NCI-H1048 (cell line): ENCODE measurements around the gene WDFY2.

Source experiments
- DNase-seq: peaks from one replicate; lab custom pipeline; 2025; lab: John Stamatoyannopoulos, UW

The WDFY2 gene

GRCh38 chr13:51740698-51741097 is 156.4 kb downstream of the WDFY2 start:
- DNase-seq, result no peak

- no peak for DNase-seq
Measured at GRCh38 chr13:51742031-51742430, 157.8 kb downstream of the WDFY2 start.

GRCh38 chr13:51742611-51743010 is 158.3 kb downstream of the WDFY2 start:
- DNase-seq, result no peak

GRCh38 chr13:51745243-51745642 is 161.0 kb downstream of the WDFY2 start:
- DNase-seq, result no peak

GRCh38 chr13:51746802-51747201 is 162.5 kb downstream of the WDFY2 start:
- DNase-seq, result no peak

- no peak for DNase-seq
Measured at GRCh38 chr13:51747438-51748434, 163.5 kb downstream of the WDFY2 start.

GRCh38 chr13:51756651-51757050 is 172.4 kb downstream of the WDFY2 start:
- DNase-seq, result no peak

GRCh38 chr13:51758691-51759090 is 174.4 kb downstream of the WDFY2 start:
- DNase-seq, result no peak

- no peak for DNase-seq
Measured at GRCh38 chr13:51759240-51759639, 175.0 kb downstream of the WDFY2 start.

GRCh38 chr13:51760592-51760991 is 176.3 kb downstream of the WDFY2 start:
- DNase-seq, result no peak

- DNase-seq, result no peak
Measured at GRCh38 chr13:51761643-51762350, 177.5 kb downstream of the WDFY2 start.

GRCh38 chr13:51763486-51763885 is 179.2 kb downstream of the WDFY2 start:
- DNase-seq, result no peak

- no peak for DNase-seq
Measured at GRCh38 chr13:51764184-51765141, 180.2 kb downstream of the WDFY2 start.

GRCh38 chr13:51765142-51765515 is 180.9 kb downstream of the WDFY2 start:
- no peak for DNase-seq

GRCh38 chr13:51767100-51767499 is 182.8 kb downstream of the WDFY2 start:
- DNase-seq, result no peak

GRCh38 chr13:51768378-51768921 is 184.2 kb downstream of the WDFY2 start:
- no peak for DNase-seq

GRCh38 chr13:51768976-51769375 is 184.7 kb downstream of the WDFY2 start:
- no peak for DNase-seq

- no peak for DNase-seq
Measured at GRCh38 chr13:51769455-51770127, 185.3 kb downstream of the WDFY2 start.

GRCh38 chr13:51770160-51770559 is 185.9 kb downstream of the WDFY2 start:
- no peak for DNase-seq

GRCh38 chr13:51770681-51771417 is 186.6 kb downstream of the WDFY2 start:
- DNase-seq, result no peak
